Measurements from ENCODE around the gene PPM1B.
"Not testable (repeated sequence)": the region's sequence is repeated elsewhere in the genome, so short reads cannot be mapped to it uniquely, and the experiment has no call there.

The PPM1B gene

GRCh38 chr2:44250376-44250775 is 81.7 kb downstream of the PPM1B start:
- DNase-seq (ENCODE audit: low read depth, low spot score): no peak

- DNase-seq (ENCODE audit: low read depth, low spot score): no peak
Observed at GRCh38 chr2:44254023-44254422, 85.3 kb downstream of the PPM1B start.

GRCh38 chr2:44255704-44256103 is 87.0 kb downstream of the PPM1B start:
- not testable (repeated sequence) for DNase-seq (ENCODE audit: low read depth, low spot score)

GRCh38 chr2:44257802-44258201 is 89.1 kb downstream of the PPM1B start:
- DNase-seq (ENCODE audit: low read depth, low spot score): not testable (repeated sequence)

- no peak for DNase-seq (ENCODE audit: low read depth, low spot score)
Observed at GRCh38 chr2:44267269-44267795, 98.7 kb downstream of the PPM1B start.

GRCh38 chr2:44267796-44268648 is 99.3 kb downstream of the PPM1B start:
- DNase-seq (ENCODE audit: low read depth, low spot score): no peak

GRCh38 chr2:44269831-44270230 is 101.2 kb downstream of the PPM1B start:
- DNase-seq (ENCODE audit: low read depth, low spot score): no peak

GRCh38 chr2:44271296-44271695 is 102.6 kb downstream of the PPM1B start:
- DNase-seq (ENCODE audit: low read depth, low spot score): no peak

- no peak for DNase-seq (ENCODE audit: low read depth, low spot score)
Observed at GRCh38 chr2:44273076-44273475, 104.4 kb downstream of the PPM1B start.

- DNase-seq (ENCODE audit: low read depth, low spot score): no peak
Observed at GRCh38 chr2:44273596-44273995, 104.9 kb downstream of the PPM1B start.

GRCh38 chr2:44275927-44276303 is 107.2 kb downstream of the PPM1B start:
- DNase-seq (ENCODE audit: low read depth, low spot score): no peak

GRCh38 chr2:44277541-44277940 is 108.9 kb downstream of the PPM1B start:
- no peak for DNase-seq (ENCODE audit: low read depth, low spot score)

- DNase-seq (ENCODE audit: low read depth, low spot score): no peak
Observed at GRCh38 chr2:44280869-44281268, 112.2 kb downstream of the PPM1B start.

Data from brain pericyte (primary cell).